K562 (cell line): ENCODE data around the gene C2CD2L. TPM values are rescaled to one million over a fixed set of nuclear protein-coding genes. Genes with fewer than 3 reads are reported as not detected.
A peak's percentile ranks its signal among the peaks of the same experiment; 100 is the strongest.

Source experiments
- BACH1 ChIP-seq: fragments of 200-800 bp; sonication (Bioruptor generic); IDR thresholded peaks from 2 replicates; pipeline ENCODE4 v1.6.1; 2016; ENCODE audit warnings: missing genetic modification characterization, missing compliant biosample characterization
- GATAD2B ChIP-seq: fragments of 450-650 bp; IDR thresholded peaks from 2 replicates; pipeline ENCODE4 v1.6.1; 2017; ENCODE audit warnings: mild to moderate bottlenecking, borderline replicate concordance
- HNRNPUL1 ChIP-seq: fragments of 200-400 bp; formaldehyde crosslinking; IDR thresholded peaks from 2 replicates; pipeline ENCODE4 v1.6.1; 2017; ENCODE audit warnings: low read length
- KDM2B ChIP-seq: fragments of 250-450 bp; sonication (Bioruptor Pico); IDR thresholded peaks from 2 replicates; pipeline ENCODE4 v1.8.0; 2021; ENCODE audit warnings: mild to moderate bottlenecking, moderate library complexity
- KDM5B ChIP-seq: fragments of 200-600 bp; sonication (generic); IDR thresholded peaks from 2 replicates; pipeline ENCODE4 v1.6.1; 2012; ENCODE audit warnings: low read depth, mild to moderate bottlenecking, moderate library complexity, low read length, control low read depth, inconsistent platforms; ENCODE audit not compliant: insufficient replicate concordance
- MAFF ChIP-seq: IDR thresholded peaks from 2 replicates; pipeline ENCODE4 v1.6.1; 2012; ENCODE audit warnings: low read length, improper control_type of control experiment
- PURB ChIP-seq: sonication (generic); formaldehyde crosslinking; IDR thresholded peaks from 2 replicates; pipeline ENCODE4 v1.9.0; 2021; ENCODE audit warnings: low read depth, mild to moderate bottlenecking, missing genetic modification reagents
- RBM34 ChIP-seq: fragments of 200-400 bp; formaldehyde crosslinking; IDR thresholded peaks from 2 replicates; pipeline ENCODE4 v1.6.1; 2018; ENCODE audit warnings: low read length, borderline replicate concordance; ENCODE audit not compliant: insufficient read depth
- SIN3A ChIP-seq, 2 experiments: fragments of 150-350 bp in 1 of 2; IDR thresholded peaks; 2 replicates each; pipeline ENCODE4 v1.6.1; 2011 to 2016; ENCODE audit warnings: borderline replicate concordance in 2 of 2, low read depth in 2 of 2, low read length in 2 of 2, mild to moderate bottlenecking in 2 of 2, moderate library complexity in 2 of 2; ENCODE audit not compliant: control insufficient read depth in 1 of 2
- SOX6 ChIP-seq: fragments of 450-650 bp; IDR thresholded peaks from 2 replicates; pipeline ENCODE4 v1.6.1; 2014; ENCODE audit warnings: mild to moderate bottlenecking
- TGIF2 ChIP-seq: sonication (generic); formaldehyde crosslinking; IDR thresholded peaks from 2 replicates; pipeline ENCODE4 v1.8.1; 2022; ENCODE audit warnings: mild to moderate bottlenecking, missing genetic modification reagents, moderate library complexity
- ZNF165 ChIP-seq: fragments of 250-450 bp; sonication (Bioruptor Pico); IDR thresholded peaks from 2 replicates; pipeline ENCODE4 v1.4.0; 2020; ENCODE audit warnings: borderline replicate concordance
- polyA plus RNA-seq, 8 experiments: library from polyadenylated mRNA; depleted of rRNA in 4 of 8; stranded (reverse) in 5 of 8; unstranded in 3 of 8; fragments of >200 nt; fragmentation: Nextera tagmentation in 2 of 8; fragmentation: Illumina TruSeq in 1 of 8; extraction: Ambion mirVana in 2 of 8; extraction: Trizol in 1 of 8; gene quantifications; 2 replicates each; pipeline versions ENCODE4 v1.2.1 to v1.2.3, GENCODE V29; 2011 to 2014; ENCODE audit warnings: inconsistent platforms in 1 of 8, missing spikeins in 1 of 8
- total RNA-seq, 7 experiments: library from RNA; depleted of rRNA in 6 of 7; stranded (reverse); fragments of >200 nt in 6 of 7; fragmentation: Illumina TruSeq in 2 of 7; extraction: Trizol in 2 of 7; gene quantifications; 2 replicates each; pipeline versions ENCODE4 v1.2.1 to v1.2.3, GENCODE V29; 2011 to 2021; ENCODE audit warnings: low replicate concordance in 1 of 7
- TF ChIP-seq, protein P1 (sequence below): IDR thresholded peaks from 3 replicates; pipeline ENCODE4 v1.6.1; 2011; ENCODE audit warnings: borderline replicate concordance, mild to moderate bottlenecking, moderate library complexity; ENCODE audit not compliant: insufficient read length; ENCODE audit errors: extremely low read depth
- TF ChIP-seq, protein P2 (sequence below): fragments of 450-650 bp; IDR thresholded peaks from 2 replicates; pipeline ENCODE4 v1.7.0; 2016; ENCODE audit warnings: borderline replicate concordance
- TF ChIP-seq, protein P3 (sequence below): sonication (generic); formaldehyde crosslinking; IDR thresholded peaks from 2 replicates; pipeline ENCODE4 v1.8.1; 2023; ENCODE audit warnings: mild to moderate bottlenecking, missing genetic modification reagents
- TF ChIP-seq, protein P4 (sequence below): fragments of 450-650 bp; formaldehyde crosslinking; conservative IDR thresholded peaks from 2 replicates; pipeline ENCODE4 v1.4.0; 2022; ENCODE audit warnings: mild to moderate bottlenecking, missing genetic modification characterization

The C2CD2L gene
- total and polyA plus RNA-seq, 9 of the 15 experiments (the other 6 are each of a cell fraction or from before 2014, with no cell fraction given): 0.66 to 41.2 (median 14.8) TPM

DNA sequence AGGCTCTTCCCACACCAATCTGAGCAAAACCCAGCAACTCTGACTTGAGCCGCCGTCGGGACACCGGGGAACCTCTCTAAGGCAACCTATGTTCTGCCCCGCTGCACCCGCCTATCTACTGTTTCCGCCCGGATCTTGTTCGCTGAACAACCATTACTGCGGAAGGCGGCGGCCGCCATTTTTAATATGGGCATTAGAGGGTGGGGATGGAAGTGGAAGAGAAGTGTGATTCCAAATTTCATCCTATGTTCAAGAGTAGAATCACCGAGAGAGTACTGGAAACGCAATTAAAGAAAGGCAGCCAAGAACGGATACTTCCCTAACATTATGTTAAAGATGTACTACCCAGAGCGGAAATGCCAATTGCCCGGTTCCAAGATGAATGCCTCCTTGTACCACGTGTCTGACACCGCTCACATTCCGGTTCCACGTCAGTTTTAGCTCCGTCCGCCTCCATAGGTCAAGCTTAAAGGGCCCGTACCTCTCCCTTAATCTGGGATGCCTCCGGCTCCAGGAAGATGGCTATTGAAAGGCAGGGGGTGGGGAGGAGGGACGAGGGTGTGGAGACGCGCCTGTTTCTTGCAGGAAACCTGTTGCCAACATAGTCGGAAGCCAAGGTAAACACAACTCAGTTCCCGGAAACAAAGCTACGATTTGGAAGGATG lies 5.3 kb upstream of the C2CD2L start, which contains the start of gene DPAGT1 (continued):
- peak; percentile 63; the same call in 1 of the 2 replicates for TF ChIP-seq BACH1 (tag)
- TF ChIP-seq TGIF2 (CRISPR knock-in tag): peak; percentile 86; the same call in 1 of the 2 replicates
- TF ChIP-seq, protein P1, sequence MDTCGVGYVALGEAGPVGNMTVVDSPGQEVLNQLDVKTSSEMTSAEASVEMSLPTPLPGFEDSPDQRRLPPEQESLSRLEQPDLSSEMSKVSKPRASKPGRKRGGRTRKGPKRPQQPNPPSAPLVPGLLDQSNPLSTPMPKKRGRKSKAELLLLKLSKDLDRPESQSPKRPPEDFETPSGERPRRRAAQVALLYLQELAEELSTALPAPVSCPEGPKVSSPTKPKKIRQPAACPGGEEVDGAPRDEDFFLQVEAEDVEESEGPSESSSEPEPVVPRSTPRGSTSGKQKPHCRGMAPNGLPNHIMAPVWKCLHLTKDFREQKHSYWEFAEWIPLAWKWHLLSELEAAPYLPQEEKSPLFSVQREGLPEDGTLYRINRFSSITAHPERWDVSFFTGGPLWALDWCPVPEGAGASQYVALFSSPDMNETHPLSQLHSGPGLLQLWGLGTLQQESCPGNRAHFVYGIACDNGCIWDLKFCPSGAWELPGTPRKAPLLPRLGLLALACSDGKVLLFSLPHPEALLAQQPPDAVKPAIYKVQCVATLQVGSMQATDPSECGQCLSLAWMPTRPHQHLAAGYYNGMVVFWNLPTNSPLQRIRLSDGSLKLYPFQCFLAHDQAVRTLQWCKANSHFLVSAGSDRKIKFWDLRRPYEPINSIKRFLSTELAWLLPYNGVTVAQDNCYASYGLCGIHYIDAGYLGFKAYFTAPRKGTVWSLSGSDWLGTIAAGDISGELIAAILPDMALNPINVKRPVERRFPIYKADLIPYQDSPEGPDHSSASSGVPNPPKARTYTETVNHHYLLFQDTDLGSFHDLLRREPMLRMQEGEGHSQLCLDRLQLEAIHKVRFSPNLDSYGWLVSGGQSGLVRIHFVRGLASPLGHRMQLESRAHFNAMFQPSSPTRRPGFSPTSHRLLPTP: no peak
- no peak for TF ChIP-seq MAFF
- TF ChIP-seq, protein P2, sequence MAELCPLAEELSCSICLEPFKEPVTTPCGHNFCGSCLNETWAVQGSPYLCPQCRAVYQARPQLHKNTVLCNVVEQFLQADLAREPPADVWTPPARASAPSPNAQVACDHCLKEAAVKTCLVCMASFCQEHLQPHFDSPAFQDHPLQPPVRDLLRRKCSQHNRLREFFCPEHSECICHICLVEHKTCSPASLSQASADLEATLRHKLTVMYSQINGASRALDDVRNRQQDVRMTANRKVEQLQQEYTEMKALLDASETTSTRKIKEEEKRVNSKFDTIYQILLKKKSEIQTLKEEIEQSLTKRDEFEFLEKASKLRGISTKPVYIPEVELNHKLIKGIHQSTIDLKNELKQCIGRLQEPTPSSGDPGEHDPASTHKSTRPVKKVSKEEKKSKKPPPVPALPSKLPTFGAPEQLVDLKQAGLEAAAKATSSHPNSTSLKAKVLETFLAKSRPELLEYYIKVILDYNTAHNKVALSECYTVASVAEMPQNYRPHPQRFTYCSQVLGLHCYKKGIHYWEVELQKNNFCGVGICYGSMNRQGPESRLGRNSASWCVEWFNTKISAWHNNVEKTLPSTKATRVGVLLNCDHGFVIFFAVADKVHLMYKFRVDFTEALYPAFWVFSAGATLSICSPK: no peak
- TF ChIP-seq ZNF165 (CRISPR knock-in tag): peak; percentile 53; the same call in 1 of the 2 replicates
- TF ChIP-seq, protein P3, sequence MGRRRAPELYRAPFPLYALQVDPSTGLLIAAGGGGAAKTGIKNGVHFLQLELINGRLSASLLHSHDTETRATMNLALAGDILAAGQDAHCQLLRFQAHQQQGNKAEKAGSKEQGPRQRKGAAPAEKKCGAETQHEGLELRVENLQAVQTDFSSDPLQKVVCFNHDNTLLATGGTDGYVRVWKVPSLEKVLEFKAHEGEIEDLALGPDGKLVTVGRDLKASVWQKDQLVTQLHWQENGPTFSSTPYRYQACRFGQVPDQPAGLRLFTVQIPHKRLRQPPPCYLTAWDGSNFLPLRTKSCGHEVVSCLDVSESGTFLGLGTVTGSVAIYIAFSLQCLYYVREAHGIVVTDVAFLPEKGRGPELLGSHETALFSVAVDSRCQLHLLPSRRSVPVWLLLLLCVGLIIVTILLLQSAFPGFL (CRISPR knock-in tag): 0 out of 2 replicates have a peak, but pooled peaks have one; percentile 1
- no peak for TF ChIP-seq PURB (CRISPR knock-in tag)
- TF ChIP-seq KDM5B: peak; percentile 70
- no peak for TF ChIP-seq RBM34
- TF ChIP-seq SOX6: no peak
- TF ChIP-seq GATAD2B: no peak; the same call in 1 of the 2 replicates
- peak; percentile 83 to 90; a peak in 3 of 4 replicates for TF ChIP-seq SIN3A (IDR thresholded peaks at IDR 0.05; ENCODE audit: borderline replicate concordance in 2 of 2, control insufficient read depth in 1 of 2, low read depth in 2 of 2, low read length in 2 of 2)
- TF ChIP-seq HNRNPUL1: no peak
- TF ChIP-seq, protein P4, sequence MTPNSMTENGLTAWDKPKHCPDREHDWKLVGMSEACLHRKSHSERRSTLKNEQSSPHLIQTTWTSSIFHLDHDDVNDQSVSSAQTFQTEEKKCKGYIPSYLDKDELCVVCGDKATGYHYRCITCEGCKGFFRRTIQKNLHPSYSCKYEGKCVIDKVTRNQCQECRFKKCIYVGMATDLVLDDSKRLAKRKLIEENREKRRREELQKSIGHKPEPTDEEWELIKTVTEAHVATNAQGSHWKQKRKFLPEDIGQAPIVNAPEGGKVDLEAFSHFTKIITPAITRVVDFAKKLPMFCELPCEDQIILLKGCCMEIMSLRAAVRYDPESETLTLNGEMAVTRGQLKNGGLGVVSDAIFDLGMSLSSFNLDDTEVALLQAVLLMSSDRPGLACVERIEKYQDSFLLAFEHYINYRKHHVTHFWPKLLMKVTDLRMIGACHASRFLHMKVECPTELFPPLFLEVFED (CRISPR knock-in tag): peak; percentile 73; the same call in 1 of the 2 replicates
- no peak for TF ChIP-seq KDM2B
